Vagina (tissue), 2 donors: Measurements from ENCODE around the gene CCDC82.

Source experiments
- POLR2A ChIP-seq, 2 donors: fragments of 450-650 bp; IDR thresholded peaks; one replicate each; pipeline ENCODE4 v1.6.1; 2017; ENCODE audit warnings: antibody characterized with exemption in 2 of 2, mild to moderate bottlenecking in 2 of 2, moderate library complexity in 2 of 2
- TF ChIP-seq, protein P1 (sequence below), 3 experiments: fragments of 450-650 bp in 2 of 3; fragments of 200-600 bp in 1 of 3; sonication (generic) in 1 of 3; IDR thresholded peaks; one replicate each; pipeline ENCODE4 v1.5.1; 2017 to 2019; ENCODE audit warnings: antibody characterized with exemption in 3 of 3, mild to moderate bottlenecking in 2 of 3, moderate library complexity in 2 of 3

DNA sequence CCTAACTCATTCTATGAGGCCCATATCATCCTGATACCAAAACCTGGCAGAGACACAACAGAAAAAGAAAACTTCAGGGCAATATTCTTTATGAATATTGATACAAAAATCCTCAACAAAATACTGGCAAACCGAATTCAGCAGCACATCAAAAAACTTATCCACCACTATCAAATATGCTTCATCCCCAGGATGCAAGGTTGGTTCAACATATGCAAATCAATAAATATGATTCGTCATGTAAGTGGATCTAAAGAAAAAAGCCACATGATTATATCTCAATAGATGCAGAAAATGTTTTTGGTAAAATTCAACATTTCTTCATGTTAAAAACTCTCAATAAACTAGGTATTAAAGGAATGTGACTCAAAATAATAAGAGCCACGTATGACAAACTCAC, 41.0 kb upstream of the CCDC82 start:
- TF ChIP-seq, protein P1, sequence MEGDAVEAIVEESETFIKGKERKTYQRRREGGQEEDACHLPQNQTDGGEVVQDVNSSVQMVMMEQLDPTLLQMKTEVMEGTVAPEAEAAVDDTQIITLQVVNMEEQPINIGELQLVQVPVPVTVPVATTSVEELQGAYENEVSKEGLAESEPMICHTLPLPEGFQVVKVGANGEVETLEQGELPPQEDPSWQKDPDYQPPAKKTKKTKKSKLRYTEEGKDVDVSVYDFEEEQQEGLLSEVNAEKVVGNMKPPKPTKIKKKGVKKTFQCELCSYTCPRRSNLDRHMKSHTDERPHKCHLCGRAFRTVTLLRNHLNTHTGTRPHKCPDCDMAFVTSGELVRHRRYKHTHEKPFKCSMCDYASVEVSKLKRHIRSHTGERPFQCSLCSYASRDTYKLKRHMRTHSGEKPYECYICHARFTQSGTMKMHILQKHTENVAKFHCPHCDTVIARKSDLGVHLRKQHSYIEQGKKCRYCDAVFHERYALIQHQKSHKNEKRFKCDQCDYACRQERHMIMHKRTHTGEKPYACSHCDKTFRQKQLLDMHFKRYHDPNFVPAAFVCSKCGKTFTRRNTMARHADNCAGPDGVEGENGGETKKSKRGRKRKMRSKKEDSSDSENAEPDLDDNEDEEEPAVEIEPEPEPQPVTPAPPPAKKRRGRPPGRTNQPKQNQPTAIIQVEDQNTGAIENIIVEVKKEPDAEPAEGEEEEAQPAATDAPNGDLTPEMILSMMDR (IDR thresholded peaks at IDR 0.05), result no peak
- TF ChIP-seq POLR2A (IDR thresholded peaks at IDR 0.05), result no peak
